Stimulated activated effector memory CD8-positive, alpha-beta T cell treated with anti-CD3 and anti-CD28 coated beads, Interleukin-12 subunit alpha, Interleukin-12 subunit beta, amount 100 ng/mL, for 72 hours (primary cell): ENCODE measurements around the gene COPS3.
A peak's percentile ranks its signal among the peaks of the same experiment; 100 is the strongest.

ENCODE experiments used
- ATAC-seq: fragments of 150-1000 bp; cut with Tn5 transposase; 2 replicates; pipeline ENCODE4 v1.10.0; 2021
- DNase-seq, 2 donors: peaks; one replicate each; pipeline ENCODE4 v3.0.0; 2021 to 2022; ENCODE audit warnings: low spot score in 2 of 2
- H3K27ac Mint-ChIP-seq: one replicate; pipeline ENCODE4 v1.8.0; 2022; ENCODE audit warnings: mild to moderate bottlenecking, mixed read lengths
- H3K36me3 Mint-ChIP-seq: one replicate; pipeline ENCODE4 v1.8.0; 2022; ENCODE audit warnings: mild to moderate bottlenecking, mixed read lengths
- H3K4me1 Mint-ChIP-seq: one replicate; pipeline ENCODE4 v1.8.0; 2022; ENCODE audit warnings: mixed read lengths
- H3K4me3 Mint-ChIP-seq: one replicate; pipeline ENCODE4 v1.8.0; 2022; ENCODE audit warnings: mild to moderate bottlenecking, mixed read lengths
- H3K9me3 Mint-ChIP-seq: one replicate; pipeline ENCODE4 v1.8.0; 2022; ENCODE audit warnings: mixed read lengths

Gene COPS3

DNA sequence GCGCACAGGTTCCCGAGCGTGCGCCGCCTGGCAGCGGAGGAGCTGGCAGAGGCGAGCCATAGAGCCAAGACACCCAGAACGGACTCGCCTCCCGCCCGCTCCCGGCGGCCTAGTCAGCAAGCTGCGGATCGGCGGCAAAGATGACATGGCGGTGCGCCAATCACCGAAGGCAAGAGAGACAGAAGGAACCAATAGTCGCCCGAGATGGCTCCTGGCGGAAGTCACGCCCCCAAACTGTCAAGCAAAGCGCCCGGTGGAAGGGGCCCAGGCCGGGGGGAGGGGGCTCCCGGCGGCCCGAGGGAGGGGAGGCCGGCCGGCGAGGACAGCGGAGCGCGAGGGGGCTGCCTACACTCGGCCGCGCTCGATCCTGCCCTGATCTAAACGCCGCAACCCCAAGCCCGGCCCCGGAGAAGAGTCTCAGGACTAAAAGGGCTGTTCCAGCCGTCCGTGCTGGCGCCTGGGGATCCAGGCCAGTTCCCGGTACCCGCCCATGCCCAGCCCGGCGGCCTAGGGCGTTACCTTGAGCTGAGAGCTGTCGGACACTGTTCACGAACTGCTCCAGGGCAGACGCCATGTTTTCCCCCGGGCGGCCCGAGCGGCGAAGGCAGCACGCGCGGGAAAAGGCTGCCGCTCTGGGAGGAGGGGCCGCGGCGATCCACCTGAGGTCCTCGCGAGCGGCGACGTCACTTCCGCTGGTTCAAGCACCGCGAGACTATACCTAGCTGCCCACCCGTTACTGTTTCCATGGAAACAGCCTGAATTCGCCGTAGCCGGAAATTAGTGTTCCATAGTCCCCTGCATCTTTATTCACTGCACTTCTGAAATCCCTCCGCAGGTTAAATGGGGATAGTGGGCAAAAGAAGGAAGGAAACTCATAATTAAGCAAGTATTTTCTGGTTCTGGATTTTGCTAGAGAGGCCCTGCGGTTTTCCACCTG is at the start of gene COPS3:
Gene COPS3 (minus strand): TSS at position 634 of the 937 bp plus-strand sequence. CDS start 60 bp downstream, at position 574.
- H3K36me3 Mint-ChIP-seq = peaks cover 41% of the 10 kb centered on the region
- H3K4me1 Mint-ChIP-seq = peaks cover 37% of the 10 kb centered on the region
- peak within 1 kb of the TSS; percentile 92 for H3K4me3 Mint-ChIP-seq

DNA sequence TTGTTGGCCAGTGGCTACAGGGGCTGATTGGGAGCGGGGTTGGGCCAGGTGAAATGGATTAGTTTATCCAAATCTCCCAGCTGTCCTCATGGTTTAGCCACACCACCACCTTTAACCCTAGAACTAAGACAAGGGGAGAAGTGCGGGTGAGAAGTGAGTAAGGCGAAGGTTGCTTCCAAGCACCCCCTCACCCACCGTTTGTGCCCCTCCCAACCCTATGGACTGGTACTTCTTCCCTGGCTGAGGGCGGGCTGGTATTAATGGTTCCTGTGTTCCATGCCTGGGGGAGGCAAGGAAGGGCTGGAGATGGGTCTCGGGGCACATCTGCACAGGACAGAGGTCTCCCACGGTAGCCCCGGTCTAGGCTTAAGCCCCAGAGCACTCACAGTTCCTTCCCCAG is 47.2 kb upstream of the COPS3 start:
- DNase-seq (no peak), ATAC-seq (no peak)
- H3K4me1 Mint-ChIP-seq = no peaks in the 10 kb centered on the region
- no peak overlapping the region for H3K4me3 Mint-ChIP-seq
- no peak overlapping the region for H3K27ac Mint-ChIP-seq
- no peaks in the 10 kb centered on the region for H3K9me3 Mint-ChIP-seq
- no peaks in the 10 kb centered on the region for H3K36me3 Mint-ChIP-seq

More for the DNA sequence above, at the start of gene COPS3:
- DNase-seq (peak; percentile 88 to 97), ATAC-seq (peak; percentile 95)
- H3K9me3 Mint-ChIP-seq = no peaks in the 10 kb centered on the region
- H3K27ac Mint-ChIP-seq = peak within 1 kb of the TSS; percentile 96

DNA sequence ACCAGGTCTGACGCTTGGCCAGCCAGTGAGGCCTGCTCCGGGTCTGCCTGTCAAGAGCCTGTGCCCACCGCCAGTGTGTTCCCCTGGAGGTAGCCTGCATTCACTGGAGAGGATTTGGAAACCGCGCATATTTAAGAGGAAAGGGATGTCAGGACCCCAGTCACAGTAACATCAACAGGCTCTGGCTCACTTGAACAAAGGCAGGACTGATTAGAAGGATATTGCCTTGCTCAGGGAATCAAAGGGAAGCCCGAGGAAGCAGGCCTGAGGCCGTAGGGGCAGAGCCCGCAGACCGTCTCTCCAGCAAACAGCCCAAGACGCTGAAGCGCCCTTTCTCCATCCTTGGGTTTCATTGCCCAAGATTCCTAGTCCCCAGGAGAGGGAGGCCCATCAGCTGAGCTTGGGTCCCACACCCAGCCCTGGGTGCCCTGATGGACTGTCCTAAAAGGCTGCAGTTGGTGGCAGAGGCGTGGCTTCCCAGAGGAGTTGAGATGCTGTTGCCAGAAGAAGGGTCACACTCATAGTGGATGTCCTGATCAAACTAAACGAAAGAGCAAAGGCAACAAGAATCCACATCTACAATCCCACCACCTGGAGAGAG is 45.3 kb upstream of the COPS3 start:
- Mint-ChIP-seq H3K27ac (peak overlapping the region; percentile 71), H3K4me3 (no peak overlapping the region), H3K4me1 (no peaks in the 10 kb centered on the region), H3K9me3 (no peaks in the 10 kb centered on the region), H3K36me3 (no peaks in the 10 kb centered on the region)
- ATAC-seq (no peak), DNase-seq (no peak)

DNA sequence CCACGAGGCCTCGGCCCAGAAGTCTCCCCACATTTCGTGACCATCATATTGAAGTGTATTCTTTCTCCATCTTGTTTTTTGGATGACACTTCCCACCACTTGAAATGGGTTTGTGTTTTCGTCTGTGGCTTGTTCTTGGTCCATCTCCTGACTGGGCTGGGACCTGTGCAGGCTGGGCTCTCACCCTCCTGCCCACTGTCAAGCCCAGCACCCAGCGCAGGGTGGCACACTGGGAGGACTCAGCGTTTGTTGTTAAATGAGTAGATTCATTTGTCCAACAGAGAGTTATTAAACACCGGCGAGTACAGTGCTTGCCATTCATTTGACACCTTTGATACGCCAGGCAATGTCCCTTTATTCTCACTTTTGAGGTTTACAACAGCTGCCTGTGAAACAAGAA is 44.8 kb upstream of the COPS3 start:
- no peak for DNase-seq
- Mint-ChIP-seq H3K36me3 (no peaks in the 10 kb centered on the region), H3K4me1 (no peaks in the 10 kb centered on the region), H3K9me3 (no peaks in the 10 kb centered on the region), H3K4me3 (no peak overlapping the region), H3K27ac (peak overlapping the region; percentile 71)
- ATAC-seq = no peak

DNA sequence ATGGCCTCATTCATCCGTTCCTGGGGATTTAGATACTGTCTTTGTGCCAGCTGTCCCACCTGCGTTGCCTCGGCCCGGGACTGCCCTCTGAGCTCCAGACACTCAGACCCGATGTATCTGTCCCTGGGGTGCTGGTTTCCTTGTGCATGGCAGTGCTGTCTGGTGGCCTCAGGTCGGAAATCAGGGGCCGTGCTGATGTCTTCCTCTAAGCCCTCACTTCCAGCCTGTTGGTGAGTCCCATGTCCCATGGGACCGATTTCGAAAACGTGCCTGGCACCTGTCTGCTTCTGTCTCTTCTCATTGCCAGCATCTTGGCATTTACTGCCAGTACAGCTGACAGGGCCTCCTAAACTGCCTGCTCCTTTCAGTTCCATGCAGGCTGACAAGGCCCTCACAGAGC is 44.2 kb upstream of the COPS3 start:
- DNase-seq = no peak
- no peak for ATAC-seq
- no peaks in the 10 kb centered on the region for H3K4me1 Mint-ChIP-seq
- peak overlapping the region; percentile 71 for H3K27ac Mint-ChIP-seq
- no peak overlapping the region for H3K4me3 Mint-ChIP-seq
- H3K36me3 Mint-ChIP-seq = no peaks in the 10 kb centered on the region
- H3K9me3 Mint-ChIP-seq = no peaks in the 10 kb centered on the region

DNA sequence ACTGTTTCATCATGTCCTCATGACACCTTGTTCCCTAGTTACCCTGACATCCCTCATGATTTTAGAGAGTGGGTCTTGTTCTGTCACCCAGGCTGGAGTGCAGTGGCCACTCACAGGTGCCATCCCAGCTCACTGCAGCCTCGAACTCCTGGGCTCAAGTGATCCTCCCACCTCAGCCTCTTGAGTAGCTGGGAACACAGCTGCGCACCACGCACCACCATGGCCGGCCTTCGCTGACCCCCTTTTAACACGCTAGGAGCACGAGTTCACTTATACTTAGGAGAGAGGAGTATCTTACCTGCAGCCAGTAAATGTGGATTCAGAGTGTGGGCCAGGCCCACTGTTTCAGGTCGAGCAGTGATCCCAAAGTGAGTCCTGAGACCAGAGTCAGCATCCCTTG is 43.6 kb upstream of the COPS3 start:
- no peak overlapping the region for H3K27ac Mint-ChIP-seq
- no peaks in the 10 kb centered on the region for H3K4me1 Mint-ChIP-seq
- DNase-seq = no peak
- no peak overlapping the region for H3K4me3 Mint-ChIP-seq
- ATAC-seq = no peak
- H3K9me3 Mint-ChIP-seq = no peaks in the 10 kb centered on the region
- no peaks in the 10 kb centered on the region for H3K36me3 Mint-ChIP-seq

DNA sequence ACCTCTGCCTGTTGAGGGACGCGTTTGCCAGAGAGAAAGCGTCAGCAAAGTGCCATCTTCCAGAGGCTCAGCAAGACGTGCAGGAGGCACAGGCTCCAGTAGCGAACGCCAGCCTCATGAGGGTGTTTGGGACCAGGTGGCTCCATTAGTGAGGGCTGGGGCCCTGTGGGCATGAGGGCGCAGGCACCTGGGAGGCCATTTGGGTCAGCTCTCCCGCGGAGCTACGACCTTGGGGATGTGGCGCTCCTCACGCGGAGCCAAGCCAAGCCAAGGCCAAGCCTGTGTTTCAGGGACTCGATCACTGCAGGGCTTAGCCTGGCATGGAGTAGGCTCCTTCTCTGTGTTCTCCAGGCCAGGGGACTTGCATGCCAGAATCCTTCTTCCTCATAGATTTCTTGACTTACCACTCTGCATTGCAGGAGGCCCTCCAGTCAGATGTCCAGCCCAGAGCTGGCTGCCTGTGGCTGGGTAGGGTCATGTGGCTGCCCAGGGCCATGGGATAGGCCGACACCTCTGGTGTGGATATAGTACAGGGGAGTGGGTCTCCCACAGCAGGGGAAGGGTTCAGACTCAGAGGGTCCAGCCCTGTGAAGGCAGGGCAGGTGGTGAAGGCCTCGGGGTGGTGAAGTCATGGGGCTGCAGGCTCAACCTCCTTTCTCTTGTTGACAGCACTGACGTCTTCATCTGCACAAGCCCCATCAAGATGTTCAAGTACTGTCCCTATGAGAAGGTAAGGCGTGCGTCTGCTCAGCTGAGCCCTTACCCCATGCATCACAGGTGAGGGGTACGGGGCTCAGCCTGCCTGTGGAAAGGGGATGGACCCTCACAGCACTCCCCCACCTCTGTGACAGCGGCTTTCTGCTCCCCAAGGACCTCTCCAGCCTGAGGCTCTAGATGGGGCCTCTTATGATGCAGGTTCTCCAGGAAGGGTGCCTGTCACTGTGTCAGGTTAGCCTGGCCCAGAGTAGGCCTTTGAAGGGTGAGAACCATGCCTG is 41.8 kb upstream of the COPS3 start:
- DNase-seq (no peak), ATAC-seq (peak; percentile 33)
- Mint-ChIP-seq H3K36me3 (no peaks in the 10 kb centered on the region), H3K4me1 (no peaks in the 10 kb centered on the region), H3K9me3 (no peaks in the 10 kb centered on the region), H3K27ac (no peak overlapping the region), H3K4me3 (no peak overlapping the region)

DNA sequence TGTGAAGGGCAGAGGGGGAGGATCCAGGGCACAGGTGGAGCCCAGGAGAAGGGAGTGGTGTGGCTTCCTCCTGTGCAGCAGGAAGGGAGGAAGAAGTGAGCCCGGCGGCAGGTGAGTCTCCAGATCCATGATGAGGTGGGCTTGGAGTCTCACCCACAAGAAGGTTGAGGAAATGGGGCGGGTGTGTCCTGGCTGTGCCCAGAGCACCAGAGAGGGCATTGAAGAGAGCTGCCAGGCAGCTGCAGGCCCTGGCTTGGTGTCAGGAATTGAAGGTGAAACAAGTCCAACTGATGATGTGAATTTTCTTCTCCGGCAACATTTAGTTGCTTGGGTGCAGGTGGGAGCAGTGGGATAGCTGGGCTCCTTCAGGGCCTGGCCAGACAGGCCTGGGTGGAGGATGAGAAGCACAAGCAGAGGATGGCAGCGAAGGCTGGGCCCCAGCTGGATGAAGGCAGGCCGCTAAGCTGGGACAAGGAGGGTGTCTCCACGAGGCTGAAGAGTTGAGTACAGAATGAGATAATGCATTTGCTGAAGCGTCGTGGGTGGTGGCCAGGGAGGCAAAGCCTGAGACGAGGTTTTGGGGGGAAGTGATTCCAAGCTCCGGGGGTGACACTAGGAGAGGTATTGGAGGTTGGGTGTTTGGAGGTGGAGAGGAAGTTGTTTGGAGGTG is 40.4 kb upstream of the COPS3 start:
- Mint-ChIP-seq H3K4me3 (no peak overlapping the region), H3K4me1 (no peaks in the 10 kb centered on the region), H3K27ac (no peak overlapping the region), H3K9me3 (no peaks in the 10 kb centered on the region), H3K36me3 (no peaks in the 10 kb centered on the region)
- ATAC-seq (no peak), DNase-seq (no peak)

DNA sequence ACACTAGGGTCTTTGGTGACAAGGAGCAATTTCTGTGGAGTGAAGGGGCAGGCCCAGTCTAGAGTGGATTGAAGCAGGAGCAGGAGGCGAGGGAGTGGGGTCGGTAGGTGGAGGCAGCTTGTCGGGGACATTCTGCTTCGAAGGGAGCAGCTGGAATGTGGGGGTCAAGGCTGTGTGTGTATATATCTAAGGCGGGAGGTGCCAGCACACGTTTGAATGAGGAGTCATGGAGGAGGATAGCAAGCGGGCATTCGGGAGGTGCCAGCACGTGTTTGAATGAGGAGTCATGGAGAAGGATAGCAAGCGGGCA is 39.8 kb upstream of the COPS3 start:
- Mint-ChIP-seq H3K27ac (no peak overlapping the region), H3K4me1 (no peaks in the 10 kb centered on the region), H3K9me3 (no peaks in the 10 kb centered on the region), H3K36me3 (no peaks in the 10 kb centered on the region), H3K4me3 (no peak overlapping the region)
- ATAC-seq = no peak
- no peak for DNase-seq

DNA sequence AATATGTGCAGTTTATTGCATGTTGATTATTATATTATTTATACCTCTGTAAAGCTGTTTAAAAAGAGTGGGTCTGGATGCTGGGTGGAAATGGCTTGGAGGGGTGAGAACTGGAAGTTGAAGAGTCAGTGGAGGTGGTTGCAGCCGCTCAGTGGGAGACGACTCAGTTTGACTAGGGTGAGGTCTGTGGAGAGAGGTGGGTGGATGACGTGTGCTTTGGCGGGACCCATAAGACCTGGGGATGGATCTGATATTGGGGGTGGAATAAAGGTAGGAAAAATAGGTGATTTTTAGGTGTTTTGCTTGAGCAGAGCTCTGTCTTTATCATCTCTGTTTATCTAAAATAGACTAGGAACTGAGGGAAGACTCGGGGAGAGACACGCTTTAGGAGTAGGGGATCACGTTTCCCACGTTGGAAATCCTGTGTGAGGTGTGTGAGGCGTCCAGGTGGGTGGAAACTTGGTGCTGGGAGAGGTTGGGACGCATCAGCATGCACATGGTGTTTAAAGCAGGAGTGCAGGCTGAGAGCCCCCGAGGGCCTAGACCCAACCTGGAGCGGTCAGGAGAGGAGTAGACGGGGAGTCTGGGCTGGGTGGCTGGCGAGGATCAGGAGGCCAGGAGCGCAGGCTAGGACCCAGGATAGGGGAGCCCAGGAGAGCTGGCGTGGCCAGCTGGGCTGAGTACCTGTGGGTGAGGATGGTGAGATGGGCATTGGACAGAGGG is 39.3 kb upstream of the COPS3 start:
- H3K36me3 Mint-ChIP-seq = no peaks in the 10 kb centered on the region
- DNase-seq (no peak), ATAC-seq (no peak)
- H3K4me1 Mint-ChIP-seq = no peaks in the 10 kb centered on the region
- H3K27ac Mint-ChIP-seq = no peak overlapping the region
- no peaks in the 10 kb centered on the region for H3K9me3 Mint-ChIP-seq
- H3K4me3 Mint-ChIP-seq = no peak overlapping the region

DNA sequence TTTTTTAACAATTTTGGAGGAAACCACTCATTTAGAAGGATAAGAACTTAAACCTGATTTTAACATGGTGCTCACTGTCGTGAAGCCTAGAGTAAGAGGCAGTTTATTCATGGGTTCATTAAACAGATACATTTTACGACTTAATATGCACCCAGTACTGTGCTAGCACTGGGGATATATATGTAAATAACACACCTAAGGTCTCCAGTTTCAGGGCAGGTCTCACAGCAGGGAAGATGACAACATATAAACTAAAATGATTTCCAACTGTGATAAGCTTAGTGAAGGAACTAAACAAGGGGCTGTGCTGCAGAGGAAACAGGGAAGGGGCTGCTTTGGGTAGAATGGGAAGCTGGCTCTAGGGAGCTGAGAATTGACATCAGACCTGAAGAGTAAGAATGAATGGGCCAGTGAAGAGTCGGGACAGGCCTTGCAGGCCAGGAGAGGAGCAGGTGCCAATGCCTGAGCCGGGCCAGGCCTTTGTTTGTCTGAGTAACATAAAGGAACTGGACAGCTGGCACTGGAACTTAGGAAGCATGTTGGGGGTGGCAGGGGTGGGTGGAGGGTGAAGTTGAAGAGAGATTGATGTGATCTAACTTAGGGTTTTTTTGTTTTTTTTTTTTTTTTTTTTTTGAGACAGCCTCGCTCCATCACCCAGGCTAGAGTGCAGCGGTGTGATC is 34.2 kb upstream of the COPS3 start:
- Mint-ChIP-seq H3K27ac (no peak overlapping the region), H3K4me3 (no peak overlapping the region), H3K4me1 (peaks cover 6% of the 10 kb centered on the region), H3K9me3 (no peaks in the 10 kb centered on the region), H3K36me3 (no peaks in the 10 kb centered on the region)
- ATAC-seq (no peak), DNase-seq (no peak)

DNA sequence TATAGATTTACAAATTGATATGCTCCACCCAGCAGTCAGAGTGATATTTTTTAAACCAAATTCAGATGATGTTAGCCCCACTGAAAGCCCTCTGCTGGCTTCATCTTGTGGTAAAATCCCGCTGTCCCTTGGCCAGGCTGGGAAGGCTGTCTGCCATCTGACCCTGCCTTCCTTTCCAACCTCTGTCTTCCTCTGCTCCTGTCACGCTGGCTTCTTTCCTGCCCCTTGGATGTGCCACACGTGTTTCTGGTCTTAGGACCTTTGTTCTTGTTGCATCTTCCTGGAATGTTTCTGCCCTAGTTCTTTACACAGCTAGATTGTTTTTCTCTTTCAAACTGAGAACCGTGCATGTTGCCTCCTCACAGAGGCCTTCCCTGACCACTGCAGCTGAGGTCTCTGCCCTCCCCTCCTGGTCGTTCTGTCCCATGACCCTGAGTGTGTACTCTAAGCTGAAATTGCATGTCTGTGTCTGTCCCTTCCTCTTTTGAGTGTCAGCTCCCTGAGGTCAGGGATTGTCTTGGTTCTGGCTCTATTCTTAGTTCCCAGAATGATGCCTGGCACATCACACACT is 33.5 kb upstream of the COPS3 start:
- Mint-ChIP-seq H3K27ac (no peak overlapping the region), H3K9me3 (no peaks in the 10 kb centered on the region), H3K4me3 (no peak overlapping the region), H3K36me3 (no peaks in the 10 kb centered on the region), H3K4me1 (peaks cover 6% of the 10 kb centered on the region)
- ATAC-seq (no peak), DNase-seq (no peak)

DNA sequence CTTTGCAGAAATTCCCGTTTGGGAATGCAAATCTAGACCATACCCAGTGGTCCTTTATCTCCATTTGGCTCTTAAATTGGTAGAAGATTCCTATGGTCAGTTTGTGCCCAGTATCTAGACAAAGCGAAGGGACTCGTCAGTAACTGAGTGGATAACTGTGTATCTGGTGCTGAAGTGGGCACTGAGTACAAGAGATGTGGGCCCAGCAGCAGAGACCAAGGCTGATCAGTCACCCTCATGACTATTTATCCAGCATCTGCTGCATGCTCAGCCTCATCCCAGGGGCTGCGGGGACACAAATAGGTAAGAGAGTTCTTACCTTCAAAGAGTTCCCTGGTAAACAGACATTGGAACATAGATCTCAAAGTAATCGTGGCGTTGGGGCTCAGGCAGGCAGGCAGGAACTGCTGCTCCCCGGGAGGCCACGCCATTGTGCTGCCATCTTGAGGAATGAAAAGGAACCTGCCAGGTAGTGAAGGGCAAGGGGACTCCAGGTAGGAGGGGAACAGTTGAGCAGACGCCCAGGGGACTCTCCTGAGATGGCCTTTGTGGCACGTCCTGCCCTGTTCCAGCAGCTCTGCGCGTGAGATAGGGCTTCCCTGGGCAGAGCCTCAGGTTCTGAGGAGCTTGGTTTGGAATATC is 32.4 kb upstream of the COPS3 start:
- Mint-ChIP-seq H3K4me3 (no peak overlapping the region), H3K27ac (no peak overlapping the region), H3K9me3 (no peaks in the 10 kb centered on the region), H3K36me3 (no peaks in the 10 kb centered on the region), H3K4me1 (peaks cover 6% of the 10 kb centered on the region)
- DNase-seq (peak; percentile 44 to 70), ATAC-seq (peak; percentile 91)
